ENCODE measurements around the gene KLHL4. TPM values are rescaled to one million over a fixed set of nuclear protein-coding genes. Genes with fewer than 3 reads are reported as not detected.
"Not testable (repeated sequence)": the region's sequence is repeated elsewhere in the genome, so short reads cannot be mapped to it uniquely, and the experiment has no call there.

Gene KLHL4
- total RNA-seq, 1 donor from 2014 or later: 0.26 TPM

DNA sequence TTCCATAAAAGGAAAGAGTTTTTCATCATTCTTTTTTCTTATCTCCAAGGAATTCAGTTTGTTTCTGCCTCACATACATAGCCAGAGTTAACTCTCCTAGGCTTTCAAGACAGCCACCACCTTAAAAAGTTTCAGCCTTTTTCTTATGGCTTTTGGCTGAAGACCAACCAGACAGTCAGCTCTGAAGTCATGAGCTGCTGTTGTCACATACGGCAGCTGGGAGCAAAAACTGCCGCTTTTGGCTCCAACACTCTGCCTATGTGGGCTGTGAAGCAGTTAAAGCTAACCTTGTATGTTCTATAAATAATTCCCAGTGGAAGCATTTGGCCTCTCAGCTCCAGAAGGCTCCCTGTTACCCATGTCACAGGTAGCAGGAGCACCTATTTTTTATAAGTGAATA is 104.1 kb downstream of the KLHL4 start:
- Histone ChIP-seq H3K27me3 (ENCODE audit: control insufficient read depth, insufficient read depth, low read length) (no peaks in the 10 kb centered on the region), H3K36me3 (ENCODE audit: control insufficient read depth, insufficient read depth, low read length) (no peaks in the 10 kb centered on the region), H3K4me3 (ENCODE audit: low read depth, low read length) (no peak overlapping the region)
- DNase-seq (ENCODE audit: low read depth) (no peak), FAIRE-seq (no peak)
- TF ChIP-seq, protein P1, sequence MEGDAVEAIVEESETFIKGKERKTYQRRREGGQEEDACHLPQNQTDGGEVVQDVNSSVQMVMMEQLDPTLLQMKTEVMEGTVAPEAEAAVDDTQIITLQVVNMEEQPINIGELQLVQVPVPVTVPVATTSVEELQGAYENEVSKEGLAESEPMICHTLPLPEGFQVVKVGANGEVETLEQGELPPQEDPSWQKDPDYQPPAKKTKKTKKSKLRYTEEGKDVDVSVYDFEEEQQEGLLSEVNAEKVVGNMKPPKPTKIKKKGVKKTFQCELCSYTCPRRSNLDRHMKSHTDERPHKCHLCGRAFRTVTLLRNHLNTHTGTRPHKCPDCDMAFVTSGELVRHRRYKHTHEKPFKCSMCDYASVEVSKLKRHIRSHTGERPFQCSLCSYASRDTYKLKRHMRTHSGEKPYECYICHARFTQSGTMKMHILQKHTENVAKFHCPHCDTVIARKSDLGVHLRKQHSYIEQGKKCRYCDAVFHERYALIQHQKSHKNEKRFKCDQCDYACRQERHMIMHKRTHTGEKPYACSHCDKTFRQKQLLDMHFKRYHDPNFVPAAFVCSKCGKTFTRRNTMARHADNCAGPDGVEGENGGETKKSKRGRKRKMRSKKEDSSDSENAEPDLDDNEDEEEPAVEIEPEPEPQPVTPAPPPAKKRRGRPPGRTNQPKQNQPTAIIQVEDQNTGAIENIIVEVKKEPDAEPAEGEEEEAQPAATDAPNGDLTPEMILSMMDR (IDR thresholded peaks at IDR 0.05; ENCODE audit: insufficient read depth, low read length, severe bottlenecking): no peak

DNA sequence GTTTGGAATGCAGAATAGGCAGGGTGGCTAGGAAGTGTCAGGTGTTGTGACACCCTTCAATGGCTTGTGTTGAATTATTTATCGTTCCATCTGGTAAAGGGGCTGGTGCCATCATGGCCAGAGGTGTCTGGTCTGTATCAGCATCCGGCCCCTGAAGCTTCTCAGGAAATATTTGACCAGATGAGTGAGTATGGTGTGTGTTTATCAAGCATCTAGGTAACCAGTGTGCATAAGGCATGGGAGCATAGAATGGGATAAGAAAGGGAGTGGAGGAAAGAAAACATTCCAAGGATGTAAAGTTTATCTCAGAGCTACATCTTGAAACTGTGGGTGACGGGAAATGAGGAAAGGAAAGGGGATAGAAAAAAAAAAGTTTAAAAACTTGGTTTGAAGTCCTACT is 109.4 kb downstream of the KLHL4 start:
- TF ChIP-seq, protein P1 (IDR thresholded peaks at IDR 0.05; ENCODE audit: insufficient read depth, low read length, severe bottlenecking): no peak
- no peak for FAIRE-seq
- H3K27me3 ChIP-seq (ENCODE audit: control insufficient read depth, insufficient read depth, low read length): no peaks in the 10 kb centered on the region

DNA sequence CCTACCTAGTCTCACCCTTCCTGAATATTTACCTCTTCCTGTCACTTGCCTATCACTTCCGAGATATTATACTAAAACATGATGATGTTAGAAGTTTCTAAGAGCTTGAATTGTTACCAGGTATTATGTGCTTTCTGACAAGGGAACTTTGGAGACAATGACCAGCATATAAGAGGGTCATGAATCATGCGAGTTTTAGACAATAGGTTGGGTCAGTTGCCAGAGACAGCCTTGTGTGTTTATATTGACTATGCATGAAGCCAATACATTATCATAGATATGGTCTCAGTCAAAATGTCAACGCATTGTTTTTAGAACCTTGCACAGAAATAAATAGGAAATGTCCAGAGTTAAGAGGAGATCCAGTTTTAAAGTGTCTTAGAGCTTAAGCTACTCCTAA is 116.8 kb downstream of the KLHL4 start:
- Histone ChIP-seq H3K4me3 (ENCODE audit: low read depth, low read length) (no peak overlapping the region), H3K27me3 (ENCODE audit: control insufficient read depth, insufficient read depth, low read length) (no peaks in the 10 kb centered on the region), H3K36me3 (ENCODE audit: control insufficient read depth, insufficient read depth, low read length) (no peaks in the 10 kb centered on the region)
- FAIRE-seq (no peak), DNase-seq (ENCODE audit: low read depth) (no peak)
- TF ChIP-seq, protein P1 (IDR thresholded peaks at IDR 0.05; ENCODE audit: insufficient read depth, low read length, severe bottlenecking): no peak

More for the DNA sequence above, 109.4 kb downstream of the KLHL4 start:
- Histone ChIP-seq H3K4me3 (ENCODE audit: low read depth, low read length) (no peak overlapping the region), H3K36me3 (ENCODE audit: control insufficient read depth, insufficient read depth, low read length) (no peaks in the 10 kb centered on the region)
- no peak for DNase-seq (ENCODE audit: low read depth)

DNA sequence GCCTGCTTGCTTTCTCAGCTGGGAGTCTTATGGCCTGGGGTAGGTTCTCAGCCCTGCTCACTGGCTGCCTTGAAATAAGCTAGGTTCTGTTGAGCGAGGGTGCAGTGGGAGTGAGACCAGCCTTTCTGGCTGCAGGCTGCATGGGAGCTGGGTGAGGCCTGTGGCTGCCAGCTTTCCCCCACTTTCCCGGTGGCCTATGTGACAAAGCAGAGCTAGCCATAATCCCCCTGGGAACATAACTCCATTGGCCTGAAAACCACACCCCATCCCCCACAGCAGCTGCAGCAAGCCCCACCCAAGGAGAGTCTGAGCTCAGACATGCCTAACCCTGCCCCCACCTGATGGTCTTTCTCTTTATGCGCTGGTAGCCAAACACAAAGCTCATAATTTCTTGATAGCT is 118.9 kb downstream of the KLHL4 start:
- Histone ChIP-seq H3K4me3 (ENCODE audit: low read depth, low read length) (no peak overlapping the region), H3K27me3 (ENCODE audit: control insufficient read depth, insufficient read depth, low read length) (no peaks in the 10 kb centered on the region), H3K36me3 (ENCODE audit: control insufficient read depth, insufficient read depth, low read length) (no peaks in the 10 kb centered on the region)
- TF ChIP-seq, protein P1 (IDR thresholded peaks at IDR 0.05; ENCODE audit: insufficient read depth, low read length, severe bottlenecking): no peak
- no peak for FAIRE-seq
- DNase-seq (ENCODE audit: low read depth): no peak

DNA sequence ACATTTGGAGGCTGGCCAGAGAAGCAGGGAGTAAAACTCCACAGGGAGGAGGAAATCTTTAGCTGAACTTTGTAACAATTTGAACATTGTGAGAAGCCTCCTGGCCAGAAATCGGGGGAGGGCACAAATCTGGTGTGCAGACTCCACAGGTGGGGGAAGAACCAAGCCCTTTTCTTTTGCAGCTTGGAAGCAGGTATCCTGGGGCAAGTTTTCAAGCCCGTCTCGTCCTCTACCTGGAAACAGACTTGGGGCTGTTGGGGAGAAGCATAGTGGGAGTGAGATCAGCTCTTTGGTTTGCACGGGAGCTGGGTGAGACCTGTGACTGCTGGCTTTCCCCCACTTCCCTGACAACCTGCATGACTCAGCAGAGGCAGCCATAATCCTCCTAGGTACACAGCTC is 123.8 kb downstream of the KLHL4 start:
- DNase-seq (ENCODE audit: low read depth); H3K36me3 ChIP-seq (ENCODE audit: control insufficient read depth, insufficient read depth, low read length); FAIRE-seq; H3K27me3 ChIP-seq (ENCODE audit: control insufficient read depth, insufficient read depth, low read length); H3K4me3 ChIP-seq (ENCODE audit: low read depth, low read length): not testable (repeated sequence)

DNA sequence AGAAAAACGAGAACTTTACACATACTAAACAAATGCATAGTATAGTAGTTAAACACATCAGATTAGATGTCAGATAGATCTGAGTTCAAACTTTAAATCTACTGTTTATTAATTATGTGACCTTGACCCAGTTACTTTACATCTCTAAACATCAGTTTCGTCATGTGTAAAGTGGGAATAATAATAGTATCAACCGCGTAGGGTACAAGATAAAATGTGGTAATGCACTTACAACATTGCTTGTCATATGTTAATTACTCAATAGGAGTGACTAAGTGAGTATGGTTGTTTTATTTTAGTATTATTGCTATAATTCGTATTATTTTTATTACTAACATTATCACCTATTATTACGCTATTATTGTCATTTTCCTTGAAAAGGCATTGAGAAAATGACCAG is 144.2 kb downstream of the KLHL4 start:
- FAIRE-seq: no peak
- H3K27me3 ChIP-seq (ENCODE audit: control insufficient read depth, insufficient read depth, low read length): no peaks in the 10 kb centered on the region
- TF ChIP-seq, protein P1 (IDR thresholded peaks at IDR 0.05; ENCODE audit: insufficient read depth, low read length, severe bottlenecking): no peak
- DNase-seq (ENCODE audit: low read depth): no peak
- H3K4me3 ChIP-seq (ENCODE audit: low read depth, low read length): no peak overlapping the region
- no peaks in the 10 kb centered on the region for H3K36me3 ChIP-seq (ENCODE audit: control insufficient read depth, insufficient read depth, low read length)

Data from bronchial epithelial cell (primary cell).